HG02759 (cell line): ENCODE data around the gene BRAT1.

Experiments
- ATAC-seq: cut with Tn5 transposase; IDR thresholded peaks from one replicate; pipeline ENCODE4 v1.9.1; 2021; ENCODE audit warnings: mild to moderate bottlenecking, moderate library complexity; ENCODE audit not compliant: unreplicated experiment

BRAT1 gene

GRCh38 chr7:2585446-2585845, 30.1 kb upstream of the BRAT1 start:
- no peak for ATAC-seq

DNA sequence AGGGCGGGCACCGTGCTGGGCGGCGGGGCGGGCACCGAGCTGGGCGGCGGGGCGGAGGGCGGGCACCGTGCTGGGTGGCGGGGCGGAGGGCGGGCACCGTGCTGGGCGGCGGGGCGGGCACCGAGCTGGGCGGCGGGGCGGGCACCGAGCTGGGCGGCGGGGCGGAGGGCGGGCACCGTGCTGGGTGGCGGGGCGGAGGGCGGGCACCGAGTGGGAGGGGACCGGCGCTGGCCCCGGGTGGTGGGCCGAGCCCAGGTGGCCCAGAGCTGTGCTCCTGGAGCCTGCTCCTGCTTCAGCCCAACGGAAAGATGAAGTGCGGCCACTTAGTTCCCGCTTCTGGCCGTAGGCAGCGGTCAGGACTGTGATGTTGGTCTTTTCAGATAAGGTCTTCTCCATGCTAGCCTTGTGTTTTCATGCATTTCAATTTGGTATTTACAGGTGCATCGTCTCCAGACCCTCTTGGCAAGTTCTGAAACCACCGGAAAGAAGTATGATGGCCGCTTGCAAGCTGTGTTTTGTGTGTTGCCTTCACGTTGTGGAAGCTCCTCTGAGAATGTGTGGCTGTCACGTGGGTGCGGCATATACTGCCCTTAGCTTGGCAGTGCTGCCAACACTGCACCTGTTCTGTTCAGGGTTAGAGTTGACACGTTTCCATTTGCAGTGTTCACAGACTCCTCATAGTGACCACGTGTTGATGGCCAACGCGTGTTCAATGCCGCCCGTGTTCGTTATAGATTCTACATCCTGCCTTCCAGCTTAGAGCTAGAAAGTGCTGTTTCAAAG, 28.7 kb upstream of the BRAT1 start:
- ATAC-seq: no peak

- ATAC-seq: no peak
Observed at GRCh38 chr7:2582006-2582735, 26.8 kb upstream of the BRAT1 start.

- no peak for ATAC-seq
Observed at GRCh38 chr7:2580636-2581035, 25.3 kb upstream of the BRAT1 start.

DNA sequence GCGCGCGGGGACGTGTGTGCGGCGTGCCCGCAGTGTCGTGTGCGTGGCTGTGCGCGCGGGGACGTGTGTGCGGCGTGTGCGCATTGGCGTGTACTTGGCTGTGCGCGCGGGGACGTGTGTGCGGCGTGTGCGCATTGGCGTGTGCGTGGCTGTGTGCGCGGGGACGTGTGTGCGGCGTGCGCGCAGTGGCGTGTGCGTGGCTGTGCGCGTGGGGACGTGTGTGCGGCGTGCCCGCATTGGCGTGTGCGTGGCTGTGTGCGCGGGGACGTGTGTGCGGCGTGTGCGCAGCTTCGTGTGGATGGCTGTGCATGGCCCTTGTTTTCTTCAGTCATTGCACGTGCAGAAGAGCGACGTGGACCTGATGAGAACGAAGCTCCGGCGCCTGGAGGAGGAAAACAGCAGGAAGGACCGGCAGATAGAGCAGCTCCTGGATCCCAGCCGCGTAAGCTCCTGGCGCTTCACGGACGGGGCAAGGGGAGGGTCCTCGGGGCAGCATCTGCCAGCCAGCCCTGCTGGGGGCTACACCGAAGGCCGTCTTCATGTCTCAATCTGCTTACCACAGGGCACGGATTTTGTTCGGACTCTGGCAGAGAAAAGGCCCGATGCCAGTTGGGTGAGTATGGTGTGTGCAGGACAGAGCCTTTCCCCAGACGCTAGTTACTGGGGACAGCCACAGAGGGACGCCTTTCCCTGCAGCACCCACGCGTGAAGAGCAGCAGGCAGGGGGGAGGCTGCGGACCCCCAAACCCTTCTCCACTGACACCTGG, 22.8 kb upstream of the BRAT1 start:
- no peak for ATAC-seq

DNA sequence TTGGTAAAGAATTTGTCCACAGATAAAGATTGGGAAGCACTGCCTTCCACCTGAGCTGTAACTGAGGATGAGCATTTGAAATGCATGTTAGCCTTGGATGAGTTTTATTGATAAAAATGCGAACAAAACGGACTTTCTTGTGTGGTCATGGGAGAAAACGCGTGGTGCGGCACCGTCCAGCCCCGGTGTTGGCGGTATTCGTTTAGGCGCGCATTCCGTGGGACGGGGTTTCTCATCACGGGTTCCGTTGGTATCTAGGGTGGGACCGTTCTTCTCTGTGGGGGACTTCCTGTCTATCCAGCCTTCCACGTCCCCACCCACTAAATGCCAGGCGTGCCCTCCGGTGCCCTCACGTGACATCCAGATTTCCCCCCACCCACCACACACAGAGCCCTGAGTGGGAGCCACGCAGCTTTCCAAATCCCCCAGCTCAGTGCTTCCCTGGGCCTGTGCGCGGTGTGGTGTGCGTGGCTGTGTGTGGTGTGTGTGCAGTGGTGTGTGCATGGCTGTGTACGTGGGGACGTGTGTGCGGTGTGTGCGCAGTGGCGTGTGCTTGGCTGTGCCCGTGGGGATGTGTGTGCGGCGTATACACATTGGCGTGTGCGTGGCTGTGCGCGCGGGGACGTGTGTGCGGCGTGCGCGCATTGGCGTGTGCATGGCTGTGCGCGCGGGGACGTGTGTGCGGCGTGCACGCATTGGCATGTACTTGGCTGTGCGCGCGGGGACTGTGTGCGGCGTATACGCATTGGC, 21.6 kb upstream of the BRAT1 start:
- no peak for ATAC-seq

DNA sequence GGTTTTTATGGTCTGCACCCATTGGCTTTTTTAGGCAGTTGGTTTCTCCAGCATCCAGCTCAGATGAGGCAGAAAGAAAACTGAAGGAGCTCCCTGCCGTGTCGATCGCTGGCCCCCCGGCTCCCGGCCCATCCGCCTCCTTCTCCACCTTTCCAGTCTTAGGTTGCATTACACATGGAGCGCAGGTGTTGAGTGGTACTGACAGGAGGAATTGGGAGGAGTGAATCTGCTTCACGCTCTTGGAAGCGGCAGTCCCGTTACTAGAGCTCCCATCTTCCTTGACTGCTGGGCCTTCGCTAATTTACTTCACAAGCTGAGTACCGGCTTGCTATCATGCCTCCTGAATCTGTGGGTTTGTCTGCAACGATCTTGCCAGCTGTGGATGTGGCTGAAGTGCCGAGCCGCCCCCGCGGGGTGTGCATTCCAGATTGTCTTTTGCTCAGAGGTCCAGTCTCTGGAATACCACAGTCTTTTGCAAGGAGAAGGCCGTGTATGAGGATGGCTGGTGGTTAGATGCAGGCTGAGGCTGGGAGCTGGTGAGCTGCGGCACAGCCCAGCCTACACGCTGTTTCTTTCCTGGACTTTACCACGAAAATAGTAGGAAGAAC, 20.5 kb upstream of the BRAT1 start:
- ATAC-seq: no peak

- ATAC-seq: no peak
Observed at GRCh38 chr7:2575046-2575732, 19.9 kb upstream of the BRAT1 start.

DNA sequence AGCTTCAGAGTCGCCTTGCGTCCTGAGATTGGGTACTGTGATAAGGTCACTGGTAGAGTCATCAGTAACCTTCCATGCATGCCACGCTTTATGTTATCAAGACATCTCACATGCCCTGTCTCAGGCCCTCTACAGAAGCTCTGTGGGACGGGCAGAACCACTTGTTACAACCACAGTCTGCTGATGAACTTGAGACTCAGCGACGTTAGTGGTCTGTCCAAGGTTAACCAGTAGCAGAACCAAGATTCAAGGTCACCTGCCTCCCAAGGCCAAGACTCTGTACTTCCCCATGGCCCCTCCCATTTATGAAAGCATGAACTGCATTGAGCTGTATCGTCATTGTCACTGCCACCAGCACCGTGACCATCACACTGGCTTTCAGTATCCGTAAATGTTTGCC, 18.4 kb upstream of the BRAT1 start:
- no peak for ATAC-seq

DNA sequence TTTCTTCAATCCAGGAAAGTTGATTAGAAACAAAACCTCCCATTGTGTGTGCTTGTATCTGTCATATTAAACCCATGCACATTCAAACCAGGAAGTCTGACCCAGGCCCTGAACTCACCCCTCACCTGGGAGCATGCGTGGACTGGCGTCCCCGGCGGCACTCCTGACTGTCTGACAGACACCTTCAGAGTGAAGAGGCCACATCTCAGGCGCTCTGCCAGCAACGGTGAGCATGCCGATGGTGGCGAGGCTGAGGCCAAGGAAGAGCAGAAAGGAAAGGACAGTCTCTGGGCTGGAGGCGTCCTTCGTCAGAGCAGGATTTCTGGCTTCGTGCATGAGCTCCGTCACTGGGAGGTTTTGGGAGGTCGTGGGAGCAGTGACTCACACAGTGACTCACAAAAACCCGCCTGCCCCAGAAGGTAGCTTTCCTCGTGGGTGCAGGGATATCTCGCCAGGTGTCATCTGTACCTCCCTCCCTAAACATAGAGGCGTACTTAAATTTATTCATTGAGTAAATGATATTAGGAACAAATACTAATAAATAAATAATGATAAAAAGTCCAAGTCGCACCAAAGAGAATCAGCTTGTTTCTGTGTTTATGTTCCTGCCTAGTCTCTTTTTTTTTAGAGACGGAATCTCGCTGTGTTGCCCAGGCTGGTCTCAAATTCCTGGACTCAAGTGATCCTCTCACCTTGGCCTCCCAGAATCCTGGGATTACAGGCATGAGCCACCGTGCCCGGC, 16.9 kb upstream of the BRAT1 start:
- ATAC-seq: no peak

- no peak for ATAC-seq
Observed at GRCh38 chr7:2571409-2571808, 16.1 kb upstream of the BRAT1 start.

DNA sequence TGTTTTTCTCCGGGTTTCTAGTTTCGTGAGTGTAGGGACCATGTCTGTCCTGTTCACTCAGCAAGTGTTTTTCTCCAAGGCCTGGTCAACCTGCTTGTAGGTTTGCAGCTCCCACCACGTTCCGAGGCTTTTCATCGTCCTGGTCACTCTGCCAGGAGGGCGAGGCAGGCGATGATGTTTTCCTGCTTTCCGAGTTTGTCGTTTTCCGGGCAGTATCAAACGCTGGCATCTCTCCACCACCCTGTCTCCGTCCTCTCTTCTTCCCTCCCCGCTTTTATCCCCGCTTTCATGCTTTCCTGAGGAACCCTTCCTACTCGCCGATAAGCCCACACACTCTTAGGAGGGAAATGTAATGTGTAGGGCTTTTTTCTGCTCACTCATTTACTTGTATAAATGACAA, 14.7 kb upstream of the BRAT1 start:
- no peak for ATAC-seq

- no peak for ATAC-seq
Observed at GRCh38 chr7:2569421-2569820, 14.1 kb upstream of the BRAT1 start.

- ATAC-seq: no peak
Observed at GRCh38 chr7:2568521-2569223, 13.3 kb upstream of the BRAT1 start.

DNA sequence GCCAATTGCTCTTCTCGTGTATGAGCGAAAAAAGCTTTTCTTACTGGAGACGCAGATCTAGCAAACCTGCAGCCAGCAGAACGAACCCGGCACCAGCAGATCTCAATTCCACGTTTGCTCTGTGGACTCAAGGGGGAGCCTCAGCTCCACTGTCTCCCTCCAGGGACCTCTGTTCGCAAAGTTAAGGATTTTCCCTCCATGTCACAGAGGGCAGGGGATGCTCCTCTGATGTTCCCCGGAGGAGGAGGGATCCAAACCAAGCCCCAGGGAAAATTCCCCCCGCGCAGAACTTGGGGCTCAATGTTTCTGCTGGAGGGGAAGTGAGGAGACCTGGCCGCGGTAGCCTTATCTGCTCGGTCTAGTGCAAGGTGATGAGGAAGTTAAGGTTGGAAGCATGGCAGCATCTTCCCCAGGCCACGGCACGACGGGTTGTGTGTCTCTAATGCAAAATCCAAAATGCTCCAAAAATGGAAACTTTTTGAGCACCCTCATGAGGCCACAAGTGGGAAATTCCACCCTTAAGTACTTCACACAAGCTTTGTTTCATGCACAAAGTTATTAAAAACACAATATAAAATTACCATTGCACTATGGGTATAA, 12.5 kb upstream of the BRAT1 start:
- no peak for ATAC-seq

DNA sequence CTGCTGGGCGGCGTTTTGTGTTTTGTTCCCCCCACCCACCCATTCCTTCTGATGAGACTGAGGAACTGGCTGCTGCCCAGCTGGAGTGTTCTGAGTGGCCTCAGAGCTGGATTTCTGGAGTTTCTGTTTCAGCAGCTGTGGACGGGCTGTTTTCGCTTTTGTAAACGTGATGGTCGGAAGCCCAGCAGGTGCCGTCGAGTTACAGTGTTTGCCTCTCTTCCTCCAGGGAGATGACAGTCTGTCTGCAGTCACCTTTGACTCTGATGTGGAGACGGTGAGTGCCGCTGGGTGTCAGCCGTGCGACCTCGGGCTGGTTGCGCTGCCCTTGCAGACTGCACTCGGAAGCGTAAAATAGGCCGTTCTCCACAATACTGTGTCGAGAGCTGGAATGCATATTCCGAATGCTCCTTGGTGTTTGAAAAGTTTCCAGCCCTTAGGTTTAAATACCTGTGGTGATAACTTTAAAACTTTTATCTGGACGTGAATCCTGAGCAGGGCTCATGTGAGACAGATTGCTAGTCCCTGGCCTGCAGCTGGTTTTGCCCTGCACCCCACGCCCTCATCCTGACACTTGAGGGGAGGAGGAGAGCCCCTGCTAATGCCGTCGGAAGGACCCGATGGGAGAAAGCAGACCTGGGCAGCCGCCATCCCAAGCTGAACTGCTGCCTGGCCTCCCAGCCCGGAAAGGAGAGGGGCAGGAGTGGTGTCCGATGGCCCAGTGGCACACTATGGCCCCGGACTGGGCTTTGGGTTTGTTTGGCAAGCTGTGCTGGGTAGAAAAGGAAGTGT, 11.8 kb upstream of the BRAT1 start:
- ATAC-seq: peak; percentile 81

DNA sequence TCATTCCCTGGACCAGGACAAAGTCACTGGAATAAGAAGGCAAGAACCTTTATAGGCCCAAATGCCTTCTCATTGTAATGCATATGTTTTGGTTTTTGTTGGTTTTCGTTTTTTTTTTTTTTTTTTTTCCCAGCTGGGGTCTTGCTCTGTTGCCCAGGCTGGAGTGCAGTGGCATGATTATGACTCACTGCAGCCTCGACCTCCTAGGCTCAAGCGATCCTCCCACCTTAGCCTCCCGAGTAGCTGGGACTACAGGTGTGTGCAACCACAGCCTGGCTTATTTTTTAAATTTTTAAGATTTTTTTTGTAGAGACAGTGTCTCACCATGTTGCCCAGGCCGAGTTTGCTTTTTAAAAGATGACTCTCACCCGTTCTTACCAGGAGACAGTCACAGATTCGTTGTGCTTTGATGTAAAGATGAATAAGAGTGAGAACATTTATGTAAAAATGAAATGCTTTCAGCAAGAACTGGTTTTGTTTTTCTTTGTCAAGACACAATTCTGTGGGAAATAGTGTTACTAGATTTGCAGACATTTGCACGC, 11.1 kb upstream of the BRAT1 start:
- ATAC-seq: peak; percentile 34
